ENCODE data around the gene CGNL1.

The CGNL1 gene

GRCh38 chr15:57583282-57583681 lies 207.0 kb downstream of the CGNL1 start:
- no peak for FAIRE-seq

- FAIRE-seq: no peak
Measured at GRCh38 chr15:57583720-57584119, 207.4 kb downstream of the CGNL1 start.

GRCh38 chr15:57586661-57587424 lies 210.5 kb downstream of the CGNL1 start:
- no peak for FAIRE-seq

- no peak for FAIRE-seq
Measured at GRCh38 chr15:57589281-57589680, 213.0 kb downstream of the CGNL1 start.

- no peak for FAIRE-seq
Measured at GRCh38 chr15:57589754-57590153, 213.4 kb downstream of the CGNL1 start.

GRCh38 chr15:57591237-57591821 lies 215.0 kb downstream of the CGNL1 start:
- no peak for FAIRE-seq

GRCh38 chr15:57591822-57592367 lies 215.6 kb downstream of the CGNL1 start, which contains the start of gene MYZAP:
Gene MYZAP (plus strand): TSS chr15:57591904. CDS start chr15:57592035, 131 bp downstream.
- no peak for FAIRE-seq

GRCh38 chr15:57592426-57592825 lies 216.1 kb downstream of the CGNL1 start:
- no peak for FAIRE-seq

- FAIRE-seq: no peak
Measured at GRCh38 chr15:57592836-57593420, 216.6 kb downstream of the CGNL1 start.

- no peak for FAIRE-seq
Measured at GRCh38 chr15:57594479-57594878, 218.2 kb downstream of the CGNL1 start.

- FAIRE-seq: no peak
Measured at GRCh38 chr15:57595011-57595866, 218.9 kb downstream of the CGNL1 start.

GRCh38 chr15:57596301-57596855 lies 220.1 kb downstream of the CGNL1 start:
- FAIRE-seq: no peak

GRCh38 chr15:57596978-57597377 lies 220.7 kb downstream of the CGNL1 start:
- FAIRE-seq: no peak

- FAIRE-seq: no peak
Measured at GRCh38 chr15:57597431-57597830, 221.1 kb downstream of the CGNL1 start.

- FAIRE-seq: no peak
Measured at GRCh38 chr15:57598346-57598745, 222.0 kb downstream of the CGNL1 start.

- no peak for FAIRE-seq
Measured at GRCh38 chr15:57599296-57599810, 223.0 kb downstream of the CGNL1 start.

GRCh38 chr15:57600197-57600596 lies 223.9 kb downstream of the CGNL1 start:
- no peak for FAIRE-seq
